Naive B cell (primary cell): Measurements from ENCODE around the gene ARHGDIG. TPM values are rescaled to one million over a fixed set of nuclear protein-coding genes. Genes with fewer than 3 reads are reported as not detected.

Experiments
- ATAC-seq, 2 donors: fragments of 150-1000 bp; cut with Tn5 transposase; 2 replicates each; pipeline ENCODE4 v1.10.0; 2021; ENCODE audit warnings: low read depth in 2 of 2, mild to moderate bottlenecking in 2 of 2, moderate library complexity in 2 of 2
- DNase-seq: peaks from one replicate; pipeline ENCODE4 v3.0.0; 2022
- H3K27ac Mint-ChIP-seq, 6 donors: one replicate each; pipeline ENCODE4 v1.8.0; 2020 to 2022; ENCODE audit warnings: mild to moderate bottlenecking in 6 of 6, mixed read lengths in 6 of 6, moderate library complexity in 5 of 6, inconsistent platforms in 2 of 6
- H3K27me3 Mint-ChIP-seq, 3 donors: one replicate each; pipeline ENCODE4 v1.8.0; 2021 to 2022; ENCODE audit warnings: mixed read lengths in 3 of 3, mild to moderate bottlenecking in 1 of 3
- H3K36me3 Mint-ChIP-seq, 2 donors: one replicate each; pipeline ENCODE4 v1.8.0; 2020 to 2022; ENCODE audit warnings: mixed read lengths in 2 of 2, inconsistent platforms in 1 of 2, mild to moderate bottlenecking in 1 of 2
- H3K4me1 Mint-ChIP-seq, 3 donors: one replicate each; pipeline ENCODE4 v1.8.0; 2020 to 2022; ENCODE audit warnings: mixed read lengths in 3 of 3, inconsistent platforms in 1 of 3, mild to moderate bottlenecking in 1 of 3, moderate library complexity in 1 of 3
- H3K4me3 Mint-ChIP-seq, 8 donors: one replicate each; pipeline ENCODE4 v1.8.0; 2020 to 2022; ENCODE audit warnings: mild to moderate bottlenecking in 8 of 8, mixed read lengths in 8 of 8, moderate library complexity in 8 of 8, inconsistent platforms in 2 of 8
- H3K9me3 Mint-ChIP-seq, 7 donors: one replicate each; pipeline ENCODE4 v1.8.0; 2020 to 2022; ENCODE audit warnings: mixed read lengths in 7 of 7, mild to moderate bottlenecking in 5 of 7, inconsistent platforms in 2 of 7, moderate library complexity in 1 of 7
- polyA plus RNA-seq, 6 donors: library from polyadenylated mRNA; unstranded; fragments of 300-500 nt; fragmentation: Illumina TruSeq; gene quantifications; one replicate each; pipeline ENCODE4 v1.2.3, GENCODE V29; 2021; ENCODE audit warnings: low read depth in 6 of 6

ARHGDIG gene
- not detected for polyA plus RNA-seq

DNA sequence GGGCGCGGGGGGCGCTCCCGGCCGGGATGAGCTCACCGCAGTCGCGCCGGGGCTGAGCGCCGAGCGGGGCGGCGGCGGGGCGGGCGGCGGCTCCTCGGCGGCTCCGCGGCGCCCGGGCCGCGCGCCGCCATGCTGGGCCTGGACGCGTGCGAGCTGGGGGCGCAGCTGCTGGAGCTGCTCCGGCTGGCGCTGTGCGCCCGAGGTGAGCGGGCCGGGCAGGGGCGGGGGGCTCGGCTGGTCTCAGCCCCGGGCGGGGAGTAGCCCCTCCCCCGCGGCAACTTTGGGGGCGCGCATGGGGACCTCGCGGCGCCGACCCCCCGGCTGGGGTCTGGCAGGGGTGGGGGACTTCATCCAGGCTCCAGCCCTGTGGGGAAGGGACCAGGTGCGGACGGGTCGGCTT, at the start of gene ARHGDIG:
TSS of gene ARHGDIG (plus strand) at position 40 of the 400 bp plus-strand sequence. CDS start at position 130, 90 bp downstream.
- DNase-seq (no peak), ATAC-seq (peak; percentile 21 to 24)
- Mint-ChIP-seq H3K27me3 (peaks cover 13 to 45% (median 22%) of the 10 kb centered on the region in 3 donors), H3K4me3 (peak within 1 kb of the TSS in 1 of 8 donors; percentile 21), H3K9me3 (no peaks in the 10 kb centered on the region), H3K36me3 (no peaks in the 10 kb centered on the region), H3K27ac (no peak within 1 kb of the TSS), H3K4me1 (peaks cover 0 to 3% (median 0%) of the 10 kb centered on the region in 3 donors)

DNA sequence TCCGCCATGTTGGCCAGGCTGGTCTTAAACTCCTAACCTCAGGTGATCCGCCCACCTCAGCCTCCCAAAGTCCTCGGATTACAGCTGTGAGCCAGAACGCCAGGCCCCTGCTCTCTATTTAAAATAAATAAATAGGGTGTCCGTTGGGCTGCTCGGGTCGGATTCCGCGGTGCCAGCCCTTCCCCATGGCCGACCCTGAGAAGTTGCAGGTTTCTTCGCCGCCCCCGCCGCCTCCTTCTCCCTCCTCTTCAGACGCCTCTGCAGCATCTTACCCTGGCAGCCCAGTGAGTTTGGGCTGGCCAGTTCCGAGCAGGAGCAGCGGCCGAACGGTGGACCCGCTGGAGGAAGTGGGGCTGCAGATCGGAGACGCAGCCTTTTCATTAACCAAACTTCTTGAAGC, 49.4 kb upstream of the ARHGDIG start:
- no peaks in the 10 kb centered on the region for H3K9me3 Mint-ChIP-seq
- peak overlapping the region in 4 of 8 donors; percentile 22 to 64 (median 51) for H3K4me3 Mint-ChIP-seq
- H3K36me3 Mint-ChIP-seq, result no peaks in the 10 kb centered on the region
- H3K27me3 Mint-ChIP-seq, result no peaks in the 10 kb centered on the region
- H3K27ac Mint-ChIP-seq, result peak overlapping the region in 1 of 6 donors; percentile 44
- H3K4me1 Mint-ChIP-seq, result peaks cover 21 to 38% (median 34%) of the 10 kb centered on the region in 3 donors
- ATAC-seq, result no peak
- DNase-seq, result no peak

DNA sequence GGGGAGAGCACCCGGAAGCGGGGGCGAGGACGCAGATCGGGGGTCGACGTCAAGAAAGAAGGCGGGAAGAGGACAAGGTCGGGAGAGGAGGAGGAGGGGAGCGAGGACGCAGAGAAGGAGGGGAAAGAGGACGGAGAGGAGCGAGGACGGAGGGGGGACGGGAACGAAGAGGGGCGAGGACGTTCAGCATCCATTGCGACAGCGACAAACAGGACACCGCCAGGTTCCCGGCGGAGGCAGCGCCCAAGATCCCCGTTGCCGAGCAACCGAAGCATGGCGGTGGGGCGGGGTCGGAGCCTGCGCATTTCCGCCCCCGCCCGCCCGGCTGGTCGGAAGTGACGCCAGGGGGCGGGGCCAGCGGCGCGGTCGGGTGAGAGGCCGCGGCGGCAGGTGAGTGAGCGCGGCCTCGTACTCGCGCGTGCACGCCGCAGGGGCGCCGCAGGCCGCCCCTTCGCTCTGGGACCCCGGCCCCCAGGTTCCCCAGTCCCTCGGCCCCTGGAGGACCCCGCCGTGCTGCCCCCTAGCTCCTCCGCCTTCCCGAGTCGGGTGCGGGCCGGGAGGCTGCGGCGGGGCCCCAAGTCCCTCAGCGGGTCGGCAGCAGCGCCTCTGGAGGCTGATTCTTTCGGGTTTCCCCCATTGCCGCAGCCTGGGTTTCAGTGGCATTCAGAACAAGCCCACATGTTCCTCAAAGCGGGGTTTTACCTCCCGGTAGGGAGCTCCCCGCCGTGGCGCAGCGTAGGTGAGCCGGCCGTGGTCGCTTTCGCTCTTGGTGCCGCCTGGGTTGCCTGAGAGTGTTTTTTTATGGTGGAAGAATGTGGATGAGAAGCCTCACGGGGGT, 45.7 kb upstream of the ARHGDIG start, which contains the start of gene FAM234A:
TSS of gene FAM234A (plus strand) at position 354 of the 838 bp plus-strand sequence. CDS start 19,593 bp downstream, outside the sequence.
- ATAC-seq, result peak; percentile 82 to 86
- Mint-ChIP-seq H3K27me3 (no peaks in the 10 kb centered on the region), H3K36me3 (no peaks in the 10 kb centered on the region), H3K9me3 (no peaks in the 10 kb centered on the region), H3K4me3 (peak within 1 kb of the TSS; percentile 84 to 99 (median 96)), H3K27ac (peak within 1 kb of the TSS; percentile 98 to 100 (median 100)), H3K4me1 (peaks cover 8 to 21% (median 20%) of the 10 kb centered on the region in 3 donors)
- DNase-seq, result peak; percentile 97

DNA sequence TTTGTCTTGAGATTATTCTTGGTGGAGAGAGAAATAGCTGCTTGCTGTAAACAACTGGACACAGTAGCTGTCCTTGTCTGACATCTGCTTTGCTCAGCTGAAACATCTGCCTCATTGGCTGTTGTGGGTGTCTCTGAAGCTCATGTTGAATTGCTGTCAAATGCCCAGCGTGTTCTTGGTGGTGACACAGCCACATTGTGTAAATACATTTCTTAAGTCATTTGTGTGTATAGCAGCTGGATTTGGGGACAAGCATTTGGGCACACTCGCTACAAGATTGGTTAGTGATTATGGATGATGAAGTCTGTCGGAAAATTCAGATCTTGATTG, 40.5 kb upstream of the ARHGDIG start:
- H3K4me1 Mint-ChIP-seq, result peaks cover 19 to 40% (median 23%) of the 10 kb centered on the region in 3 donors

DNA sequence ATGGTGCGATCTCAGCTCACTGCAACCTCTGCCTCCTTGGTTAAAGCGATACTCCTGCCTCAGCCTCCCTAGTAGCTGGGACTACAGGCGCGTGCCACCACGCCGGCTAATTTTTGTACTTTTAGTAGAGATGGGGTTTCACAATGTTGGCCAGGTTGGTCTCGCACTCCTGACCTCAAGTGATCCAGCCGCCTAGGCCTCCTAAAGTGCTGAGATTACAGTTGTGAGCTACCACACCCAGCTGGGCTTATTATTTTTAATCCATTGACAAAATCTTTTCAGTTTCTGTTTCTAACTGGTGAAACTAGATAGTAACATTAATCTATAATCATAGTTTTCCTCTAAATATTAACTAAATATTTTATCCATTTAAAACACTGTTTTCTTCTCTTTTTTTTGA, 39.8 kb upstream of the ARHGDIG start:
- ATAC-seq, result no peak
- no peaks in the 10 kb centered on the region for H3K27me3 Mint-ChIP-seq
- no peaks in the 10 kb centered on the region for H3K9me3 Mint-ChIP-seq
- H3K4me1 Mint-ChIP-seq, result peaks cover 14 to 34% (median 17%) of the 10 kb centered on the region in 3 donors
- DNase-seq, result no peak
- H3K27ac Mint-ChIP-seq, result peak overlapping the region in 1 of 6 donors; percentile 38
- H3K36me3 Mint-ChIP-seq, result no peaks in the 10 kb centered on the region
- no peak overlapping the region for H3K4me3 Mint-ChIP-seq

More for the DNA sequence above, 40.5 kb upstream of the ARHGDIG start:
- DNase-seq, result no peak
- H3K4me3 Mint-ChIP-seq, result no peak overlapping the region
- H3K36me3 Mint-ChIP-seq, result no peaks in the 10 kb centered on the region
- H3K27ac Mint-ChIP-seq, result peak overlapping the region in 3 of 6 donors; percentile 25 to 39 (median 30)
- H3K9me3 Mint-ChIP-seq, result no peaks in the 10 kb centered on the region
- no peaks in the 10 kb centered on the region for H3K27me3 Mint-ChIP-seq
- no peak for ATAC-seq

DNA sequence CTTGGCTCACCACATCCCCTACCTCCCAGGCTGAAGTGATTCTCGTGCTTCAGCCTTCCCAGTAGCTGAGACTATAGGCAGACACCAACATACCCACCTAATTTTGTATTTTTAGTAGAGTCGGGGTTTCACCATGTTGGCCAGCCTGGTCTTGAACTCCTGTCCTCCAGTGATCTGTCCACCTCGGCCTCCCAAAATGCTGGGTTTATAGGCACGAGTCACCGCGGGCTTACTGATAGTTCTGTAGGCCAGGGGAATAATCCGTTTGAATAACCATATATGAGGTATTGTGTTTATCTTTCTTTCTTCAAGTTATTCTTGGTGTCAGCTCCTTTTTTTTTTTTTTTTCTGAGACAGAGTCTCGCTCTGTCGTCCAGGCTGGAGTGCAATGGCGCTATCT, 38.1 kb upstream of the ARHGDIG start:
- Mint-ChIP-seq H3K27me3 (no peaks in the 10 kb centered on the region), H3K36me3 (no peaks in the 10 kb centered on the region), H3K27ac (peak overlapping the region in 1 of 6 donors; percentile 47), H3K4me3 (no peak overlapping the region), H3K4me1 (peaks cover 12 to 31% (median 16%) of the 10 kb centered on the region in 3 donors), H3K9me3 (no peaks in the 10 kb centered on the region)
- ATAC-seq, result no peak
- DNase-seq, result no peak

DNA sequence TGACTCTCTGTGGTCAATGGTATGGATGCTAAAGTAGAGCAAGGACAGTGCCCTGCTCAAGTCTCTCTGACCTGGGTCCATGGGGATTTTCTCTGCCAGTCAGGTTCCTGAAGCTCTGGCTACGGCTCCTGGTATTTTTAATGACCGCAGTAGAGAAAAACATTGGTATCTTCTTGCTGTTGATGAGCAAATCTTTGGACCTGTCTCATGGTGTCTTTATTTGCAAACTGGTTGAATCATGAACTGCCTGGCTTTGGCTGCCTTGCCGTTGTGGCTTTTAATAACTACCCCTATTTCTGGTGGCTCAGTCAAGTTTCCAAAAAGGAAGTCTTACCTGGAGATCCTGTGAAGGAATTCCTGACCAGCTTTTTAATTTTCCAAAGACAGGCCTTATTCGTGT, 37.0 kb upstream of the ARHGDIG start:
- Mint-ChIP-seq H3K27ac (peak overlapping the region in 1 of 6 donors; percentile 34), H3K36me3 (no peaks in the 10 kb centered on the region), H3K27me3 (no peaks in the 10 kb centered on the region), H3K4me1 (peaks cover 12 to 31% (median 16%) of the 10 kb centered on the region in 3 donors), H3K9me3 (no peaks in the 10 kb centered on the region), H3K4me3 (no peak overlapping the region)
- no peak for ATAC-seq
- DNase-seq, result no peak

DNA sequence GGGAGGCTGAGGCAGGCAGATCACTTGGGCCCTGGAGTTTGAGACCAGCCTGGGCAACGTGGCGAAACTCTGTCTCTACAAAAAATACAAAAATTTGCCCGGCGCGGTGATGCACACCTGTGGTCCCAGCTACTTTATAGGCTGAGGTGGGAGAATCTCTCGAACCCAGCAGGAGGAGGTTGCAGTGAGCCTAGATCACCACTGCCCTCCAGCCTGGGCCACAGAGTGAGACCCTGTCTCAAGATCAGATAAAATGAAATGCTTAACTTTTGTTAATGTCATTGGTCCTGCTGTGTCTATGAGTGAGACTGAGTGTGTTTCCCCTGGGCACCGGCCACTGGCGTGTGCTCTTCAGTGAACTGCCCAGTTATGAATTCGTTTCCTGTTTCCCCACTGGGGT, 35.3 kb upstream of the ARHGDIG start:
- ATAC-seq (no peak), DNase-seq (no peak)
- H3K36me3 Mint-ChIP-seq, result peaks cover under 1% of the 10 kb centered on the region in 2 donors
- H3K27me3 Mint-ChIP-seq, result no peaks in the 10 kb centered on the region
- peaks cover 7 to 23% (median 10%) of the 10 kb centered on the region in 3 donors for H3K4me1 Mint-ChIP-seq
- no peaks in the 10 kb centered on the region for H3K9me3 Mint-ChIP-seq
- H3K27ac Mint-ChIP-seq, result no peak overlapping the region
- H3K4me3 Mint-ChIP-seq, result peak overlapping the region in 1 of 8 donors; percentile 53

DNA sequence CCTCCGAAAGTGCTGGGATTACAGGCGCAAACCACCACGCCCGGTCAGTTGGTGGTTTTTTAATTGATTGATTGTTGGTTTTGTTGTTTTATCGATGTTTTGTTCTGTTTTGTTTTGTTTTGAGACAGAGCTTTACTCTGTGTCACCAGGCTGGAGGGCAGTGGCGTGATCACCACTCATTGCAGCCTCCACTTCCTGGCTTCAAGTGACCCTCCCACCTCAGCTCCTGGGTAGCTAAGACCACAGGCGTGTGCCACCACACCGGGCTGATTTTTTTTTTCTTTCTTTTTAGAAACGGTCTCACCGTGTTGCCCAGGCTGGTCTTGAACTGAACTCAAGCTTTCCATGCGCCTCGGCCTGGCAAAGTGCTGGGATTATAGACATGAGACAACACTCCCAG, 33.4 kb upstream of the ARHGDIG start:
- DNase-seq (no peak), ATAC-seq (no peak)
- Mint-ChIP-seq H3K36me3 (peaks cover 7 to 9% of the 10 kb centered on the region in 2 donors), H3K4me3 (no peak overlapping the region), H3K27me3 (no peaks in the 10 kb centered on the region), H3K4me1 (peaks cover 3 to 16% (median 7%) of the 10 kb centered on the region in 3 donors), H3K9me3 (no peaks in the 10 kb centered on the region), H3K27ac (peak overlapping the region in 1 of 6 donors; percentile 66)

DNA sequence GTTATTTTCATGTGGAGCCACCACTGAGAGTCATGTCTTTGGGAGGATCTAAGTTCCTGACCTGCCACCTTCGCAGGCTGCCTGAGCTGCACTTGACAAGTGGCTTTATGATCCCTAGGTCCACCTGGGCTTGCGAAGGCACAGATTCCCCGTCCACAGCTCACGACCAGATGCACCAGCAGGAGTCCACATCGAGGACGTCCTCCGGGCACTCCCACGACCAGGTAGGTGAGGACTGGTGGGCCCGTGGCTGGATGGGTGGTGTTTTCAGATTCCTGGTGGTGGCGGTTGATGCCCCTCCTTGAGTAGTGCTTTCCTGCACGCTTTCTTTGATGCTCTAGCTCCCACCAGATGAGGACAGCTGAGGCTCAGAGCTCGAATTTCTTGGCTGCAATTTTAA, 31.0 kb upstream of the ARHGDIG start:
- H3K27ac Mint-ChIP-seq, result no peak overlapping the region
- no peaks in the 10 kb centered on the region for H3K27me3 Mint-ChIP-seq

DNA sequence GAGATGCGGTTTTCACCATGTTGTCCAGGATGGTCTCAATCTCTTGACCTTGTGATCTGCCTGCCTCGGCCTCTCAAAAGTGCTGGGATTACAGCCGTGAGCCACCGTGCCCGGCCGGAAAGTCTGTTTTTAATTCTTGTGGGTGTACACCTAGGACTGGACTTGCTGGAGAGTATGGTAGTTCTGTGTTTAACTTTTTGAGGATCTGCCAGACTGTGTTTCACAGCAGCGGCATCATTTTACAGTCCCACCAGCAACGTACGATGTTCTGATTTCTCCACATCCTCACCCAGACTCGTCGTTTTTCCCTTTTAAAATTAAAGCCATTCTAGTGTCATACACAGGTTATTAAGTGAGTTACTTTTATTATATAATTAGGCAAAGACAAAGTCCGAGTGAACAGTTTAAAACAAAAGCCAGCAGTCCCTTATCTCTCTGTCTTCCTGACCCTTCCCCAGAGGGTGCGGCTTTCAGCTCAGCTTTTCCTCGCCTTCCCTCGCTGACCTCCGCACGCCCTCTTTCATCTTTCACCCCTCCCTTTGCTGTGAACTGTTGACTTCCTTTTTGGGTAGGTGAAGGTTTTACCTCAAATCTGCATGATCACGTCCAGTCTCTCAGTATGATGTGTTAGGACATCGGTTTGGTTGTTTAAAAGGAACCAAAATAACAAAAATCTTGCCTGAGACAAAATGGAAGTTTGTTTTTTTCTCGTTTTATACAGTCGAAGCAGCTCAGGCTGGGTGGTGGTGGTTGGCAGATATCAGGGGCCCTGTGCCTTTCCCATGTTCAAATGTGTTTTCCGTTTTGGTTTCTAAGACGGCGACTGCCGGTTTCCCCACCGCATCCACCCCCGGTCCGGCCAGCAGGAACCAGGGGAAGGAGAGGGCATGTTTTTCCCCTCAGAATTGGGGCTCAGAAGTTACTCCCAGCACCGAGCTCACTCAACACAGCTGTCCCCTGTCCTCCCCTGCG, 27.7 kb upstream of the ARHGDIG start:
- Mint-ChIP-seq H3K36me3 (peaks cover 9 to 11% of the 10 kb centered on the region in 2 donors), H3K27ac (peak overlapping the region in 5 of 6 donors; percentile 79 to 98 (median 96)), H3K9me3 (no peaks in the 10 kb centered on the region), H3K4me3 (peak overlapping the region; percentile 53 to 92 (median 84)), H3K27me3 (no peaks in the 10 kb centered on the region), H3K4me1 (peaks cover 8 to 24% (median 10%) of the 10 kb centered on the region in 3 donors)
- DNase-seq (peak; percentile 29), ATAC-seq (peak; percentile 71 to 74)

More for the DNA sequence above, 31.0 kb upstream of the ARHGDIG start:
- Mint-ChIP-seq H3K36me3 (peaks cover 9 to 11% of the 10 kb centered on the region in 2 donors), H3K4me3 (no peak overlapping the region), H3K4me1 (peaks cover 8 to 20% (median 10%) of the 10 kb centered on the region in 3 donors), H3K9me3 (no peaks in the 10 kb centered on the region)
- DNase-seq (no peak), ATAC-seq (no peak)

DNA sequence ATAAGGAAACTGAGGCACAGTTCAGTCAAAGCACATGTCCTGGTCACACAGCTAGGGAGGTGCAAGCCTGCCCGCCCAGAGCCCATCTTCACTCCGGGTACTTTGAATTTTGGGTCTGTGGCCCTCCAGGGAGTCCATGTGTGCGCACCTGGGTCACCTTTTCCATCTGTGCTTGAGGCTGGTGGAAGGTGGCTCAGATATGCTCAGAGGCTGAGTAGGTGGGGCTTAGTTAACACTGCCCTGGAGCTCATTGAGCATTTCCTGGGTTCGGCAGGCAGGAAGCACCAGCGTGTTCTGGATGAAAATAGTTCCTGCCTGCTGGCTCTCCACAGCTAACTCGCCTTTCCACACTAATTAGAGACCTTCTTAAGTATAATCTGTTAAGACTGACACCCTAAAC, 26.6 kb upstream of the ARHGDIG start:
- Mint-ChIP-seq H3K27me3 (no peaks in the 10 kb centered on the region), H3K9me3 (no peaks in the 10 kb centered on the region), H3K4me3 (peak overlapping the region in 2 of 8 donors; percentile 12 to 65), H3K36me3 (peaks cover 9 to 11% of the 10 kb centered on the region in 2 donors), H3K27ac (peak overlapping the region in 2 of 6 donors; percentile 42 to 79), H3K4me1 (peaks cover 8 to 24% (median 10%) of the 10 kb centered on the region in 3 donors)
- DNase-seq (no peak), ATAC-seq (no peak)

DNA sequence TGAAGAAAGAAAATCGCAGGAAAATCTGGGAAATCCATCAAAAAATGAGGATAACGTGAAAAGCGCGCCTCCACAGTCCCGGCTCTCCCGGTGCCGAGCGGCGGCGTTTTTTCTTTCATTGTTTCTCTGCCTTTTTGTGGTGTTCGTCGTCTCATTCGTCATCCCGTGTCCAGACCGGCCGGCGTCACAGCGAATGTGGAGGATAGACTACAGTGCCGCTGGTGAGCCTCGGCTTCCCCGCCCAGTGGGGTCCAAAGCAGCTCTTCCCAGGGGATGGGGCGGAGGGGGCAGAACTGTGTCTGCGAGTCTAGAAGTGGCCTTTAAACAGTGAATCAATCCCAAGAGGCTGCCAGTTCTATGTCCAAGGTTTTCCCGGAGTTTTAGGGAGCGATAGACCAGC, 25.9 kb upstream of the ARHGDIG start:
- ATAC-seq (no peak), DNase-seq (no peak)
- peak overlapping the region in 2 of 6 donors; percentile 60 to 79 for H3K27ac Mint-ChIP-seq
- peaks cover 8 to 24% (median 10%) of the 10 kb centered on the region in 3 donors for H3K4me1 Mint-ChIP-seq
- H3K27me3 Mint-ChIP-seq, result no peaks in the 10 kb centered on the region
- no peaks in the 10 kb centered on the region for H3K9me3 Mint-ChIP-seq
- H3K36me3 Mint-ChIP-seq, result peaks cover 9 to 11% of the 10 kb centered on the region in 2 donors
- H3K4me3 Mint-ChIP-seq, result peak overlapping the region in 1 of 8 donors; percentile 12
